AG09319 (cell line): ENCODE results near the gene GTPBP3.
A peak's percentile ranks its signal among the peaks of the same experiment; 100 is the strongest.

ENCODE experiments used
- DNase-seq: peaks from one replicate; pipeline ENCODE4 v3.0.0-alpha.2; 2010; ENCODE audit warnings: low read depth; ENCODE audit errors: extremely low read depth
- TF ChIP-seq, protein P1 (sequence below): IDR thresholded peaks from 2 replicates; pipeline ENCODE4 v1.5.1; 2011; ENCODE audit warnings: low read depth, mild to moderate bottlenecking, inconsistent platforms, low read length, moderate library complexity

The GTPBP3 gene

GRCh38 chr19:17341386-17341785 is 4.0 kb downstream of the GTPBP3 start:
- TF ChIP-seq, protein P1, sequence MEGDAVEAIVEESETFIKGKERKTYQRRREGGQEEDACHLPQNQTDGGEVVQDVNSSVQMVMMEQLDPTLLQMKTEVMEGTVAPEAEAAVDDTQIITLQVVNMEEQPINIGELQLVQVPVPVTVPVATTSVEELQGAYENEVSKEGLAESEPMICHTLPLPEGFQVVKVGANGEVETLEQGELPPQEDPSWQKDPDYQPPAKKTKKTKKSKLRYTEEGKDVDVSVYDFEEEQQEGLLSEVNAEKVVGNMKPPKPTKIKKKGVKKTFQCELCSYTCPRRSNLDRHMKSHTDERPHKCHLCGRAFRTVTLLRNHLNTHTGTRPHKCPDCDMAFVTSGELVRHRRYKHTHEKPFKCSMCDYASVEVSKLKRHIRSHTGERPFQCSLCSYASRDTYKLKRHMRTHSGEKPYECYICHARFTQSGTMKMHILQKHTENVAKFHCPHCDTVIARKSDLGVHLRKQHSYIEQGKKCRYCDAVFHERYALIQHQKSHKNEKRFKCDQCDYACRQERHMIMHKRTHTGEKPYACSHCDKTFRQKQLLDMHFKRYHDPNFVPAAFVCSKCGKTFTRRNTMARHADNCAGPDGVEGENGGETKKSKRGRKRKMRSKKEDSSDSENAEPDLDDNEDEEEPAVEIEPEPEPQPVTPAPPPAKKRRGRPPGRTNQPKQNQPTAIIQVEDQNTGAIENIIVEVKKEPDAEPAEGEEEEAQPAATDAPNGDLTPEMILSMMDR, result no peak

GRCh38 chr19:17341845-17342244 is 4.5 kb downstream of the GTPBP3 start:
- no peak for DNase-seq
- TF ChIP-seq, protein P1, result no peak

More at GRCh38 chr19:17341386-17341785, 4.0 kb downstream of the GTPBP3 start:
- DNase-seq, result no peak

DNA sequence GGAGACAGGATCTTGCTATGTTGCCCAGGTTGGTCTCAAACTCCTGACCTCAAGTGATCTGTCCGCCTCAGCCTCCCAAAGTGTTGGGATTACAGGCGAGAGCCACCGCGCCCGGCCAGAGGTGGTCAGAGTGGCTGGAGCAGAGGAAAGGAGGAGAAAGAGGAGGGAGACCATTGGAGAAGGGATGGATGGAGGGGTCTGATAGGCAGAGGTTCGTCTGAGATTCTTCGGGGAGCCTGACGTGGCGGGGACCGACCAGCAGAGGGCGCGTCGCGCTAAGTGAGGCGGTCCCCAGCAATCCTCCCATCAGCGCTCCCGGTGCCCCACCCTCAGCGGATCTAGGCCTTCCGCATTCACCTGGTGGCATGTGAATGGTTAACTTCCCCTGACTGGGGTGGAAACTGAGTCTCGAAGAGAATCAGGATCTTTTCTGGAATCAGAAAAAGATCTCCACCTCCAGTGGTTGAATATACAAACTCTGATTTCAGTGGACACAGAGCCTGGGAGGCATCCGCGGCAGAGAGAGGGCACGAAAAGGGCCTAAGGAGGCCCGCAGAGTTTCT is 8.8 kb downstream of the GTPBP3 start:
- DNase-seq, result no peak

GRCh38 chr19:17347361-17347760 is 10.0 kb downstream of the GTPBP3 start:
- TF ChIP-seq, protein P1, result no peak

More for the DNA sequence above, 8.8 kb downstream of the GTPBP3 start:
- TF ChIP-seq, protein P1, result peak; percentile 91

DNA sequence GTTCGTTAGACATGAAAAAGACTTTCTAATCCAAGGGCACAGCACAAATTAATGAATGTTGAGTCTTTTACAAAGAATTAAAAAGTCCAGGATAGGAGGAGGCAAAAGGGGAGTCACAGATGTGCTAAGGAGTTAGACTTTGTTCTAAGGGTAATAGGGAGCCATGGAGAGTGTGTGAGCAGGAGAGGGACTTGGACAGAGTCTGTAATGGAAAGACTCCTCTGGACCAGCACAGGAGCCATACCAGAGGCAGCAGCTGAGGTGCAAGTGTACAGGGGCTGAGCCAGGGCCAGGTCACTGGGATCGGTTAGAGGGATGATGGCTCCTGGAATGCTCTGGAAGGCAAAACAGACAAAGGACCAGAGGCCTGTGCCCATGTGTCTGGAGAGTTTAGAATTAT is 10.5 kb downstream of the GTPBP3 start:
- no peak for DNase-seq
- TF ChIP-seq, protein P1, result no peak

More at GRCh38 chr19:17347361-17347760, 10.0 kb downstream of the GTPBP3 start:
- no peak for DNase-seq

- no peak for DNase-seq
- TF ChIP-seq, protein P1, result no peak
These were observed 11.3 kb downstream of the GTPBP3 start for GRCh38 chr19:17348700-17349099.

GRCh38 chr19:17351815-17352435 is 14.6 kb downstream of the GTPBP3 start:
- TF ChIP-seq, protein P1, result no peak
- no peak for DNase-seq
